Glutamatergic neuron (in vitro differentiated cells): Measurements from ENCODE around the gene PTPRB. TPM values are rescaled to one million over a fixed set of nuclear protein-coding genes. Genes with fewer than 3 reads are reported as not detected.

Source experiments
- DNase-seq: peaks from one replicate; pipeline ENCODE4 v3.0.0; 2022
- H3K27ac Mint-ChIP-seq: one replicate; pipeline ENCODE4 v1.8.0; 2020; ENCODE audit warnings: mild to moderate bottlenecking, mixed read lengths, inconsistent platforms; ENCODE audit not compliant: unreplicated experiment
- H3K27me3 Mint-ChIP-seq: one replicate; pipeline ENCODE4 v1.8.0; 2020; ENCODE audit warnings: mild to moderate bottlenecking, moderate library complexity, mixed read lengths, inconsistent platforms; ENCODE audit not compliant: unreplicated experiment
- H3K36me3 Mint-ChIP-seq: one replicate; pipeline ENCODE4 v1.8.0; 2020; ENCODE audit warnings: mild to moderate bottlenecking, mixed read lengths, inconsistent platforms; ENCODE audit not compliant: unreplicated experiment
- H3K4me1 Mint-ChIP-seq: one replicate; pipeline ENCODE4 v1.8.0; 2020; ENCODE audit warnings: mild to moderate bottlenecking, low read depth, mixed read lengths, inconsistent platforms; ENCODE audit not compliant: unreplicated experiment
- H3K4me3 Mint-ChIP-seq: one replicate; pipeline ENCODE4 v1.8.0; 2020; ENCODE audit warnings: mild to moderate bottlenecking, mixed read lengths, inconsistent platforms; ENCODE audit not compliant: unreplicated experiment
- H3K9me3 Mint-ChIP-seq: one replicate; pipeline ENCODE4 v1.8.0; 2020; ENCODE audit warnings: mild to moderate bottlenecking, moderate library complexity, mixed read lengths, inconsistent platforms; ENCODE audit not compliant: unreplicated experiment
- total RNA-seq: library from RNA; stranded (reverse); fragmentation: NEBNext Ultra II Directional; extraction: Animal tissue kit (Norgen Biotek cat#: 25700); gene quantifications from one replicate; pipeline ENCODE4 v1.2.1, GENCODE V29; 2021; ENCODE audit not compliant: unreplicated experiment
- TF ChIP-seq, protein P1 (sequence below): fragments of 200-600 bp; sonication (generic); IDR thresholded peaks from one replicate; pipeline ENCODE4 v1.5.0; 2021; ENCODE audit not compliant: partially characterized antibody, unreplicated experiment

PTPRB gene
- total RNA-seq, 1 donor from 2014 or later, result 0.17 TPM

DNA sequence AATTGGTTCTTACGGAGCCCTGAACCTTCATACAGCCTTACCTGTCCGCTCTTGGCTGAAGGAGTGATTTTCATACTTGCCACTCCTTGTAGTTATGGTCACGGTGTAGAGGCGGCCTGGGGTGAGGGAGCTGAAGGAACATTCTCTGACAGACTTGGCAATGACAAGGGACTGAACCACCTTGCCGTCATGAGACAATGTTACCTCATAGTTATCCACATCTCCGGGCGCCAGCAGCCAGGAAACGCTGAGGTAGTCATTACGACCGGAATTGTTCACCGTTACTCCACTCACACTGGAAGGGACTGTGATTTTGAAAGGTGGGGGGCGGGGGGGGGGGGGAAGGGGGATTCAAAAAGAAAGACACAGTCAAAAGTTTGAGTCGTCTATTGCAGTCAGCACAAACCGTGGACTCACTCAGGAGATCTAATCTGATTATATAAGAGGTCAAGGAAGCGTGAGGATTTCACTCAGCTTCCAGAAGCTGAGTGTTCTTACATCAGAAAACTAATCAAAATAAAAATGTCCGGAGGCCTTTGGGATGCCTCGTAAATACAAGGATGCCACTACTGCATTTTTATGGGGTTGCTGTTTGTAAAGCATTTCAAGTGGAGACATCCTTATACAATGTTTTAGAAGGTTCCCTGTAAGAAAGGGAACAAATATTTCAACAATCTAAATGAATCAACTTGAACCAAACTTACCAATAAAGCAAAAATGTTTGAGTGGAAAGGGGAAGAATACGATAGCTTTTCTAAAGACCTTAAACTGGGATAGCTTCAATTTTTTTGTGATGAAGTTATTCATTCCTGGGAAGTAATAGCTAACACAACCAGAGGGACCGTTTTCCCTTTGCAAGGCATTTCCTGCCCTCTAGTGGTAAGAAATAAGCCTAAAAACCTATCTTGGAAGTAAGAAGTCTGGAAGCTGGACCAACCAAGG, 60.6 kb downstream of the PTPRB start:
- Mint-ChIP-seq H3K27me3 (no peaks in the 10 kb centered on the region), H3K36me3 (no peaks in the 10 kb centered on the region), H3K27ac (no peak overlapping the region), H3K4me1 (no peaks in the 10 kb centered on the region), H3K9me3 (no peaks in the 10 kb centered on the region), H3K4me3 (no peak overlapping the region)
- no peak for DNase-seq
- TF ChIP-seq, protein P1, sequence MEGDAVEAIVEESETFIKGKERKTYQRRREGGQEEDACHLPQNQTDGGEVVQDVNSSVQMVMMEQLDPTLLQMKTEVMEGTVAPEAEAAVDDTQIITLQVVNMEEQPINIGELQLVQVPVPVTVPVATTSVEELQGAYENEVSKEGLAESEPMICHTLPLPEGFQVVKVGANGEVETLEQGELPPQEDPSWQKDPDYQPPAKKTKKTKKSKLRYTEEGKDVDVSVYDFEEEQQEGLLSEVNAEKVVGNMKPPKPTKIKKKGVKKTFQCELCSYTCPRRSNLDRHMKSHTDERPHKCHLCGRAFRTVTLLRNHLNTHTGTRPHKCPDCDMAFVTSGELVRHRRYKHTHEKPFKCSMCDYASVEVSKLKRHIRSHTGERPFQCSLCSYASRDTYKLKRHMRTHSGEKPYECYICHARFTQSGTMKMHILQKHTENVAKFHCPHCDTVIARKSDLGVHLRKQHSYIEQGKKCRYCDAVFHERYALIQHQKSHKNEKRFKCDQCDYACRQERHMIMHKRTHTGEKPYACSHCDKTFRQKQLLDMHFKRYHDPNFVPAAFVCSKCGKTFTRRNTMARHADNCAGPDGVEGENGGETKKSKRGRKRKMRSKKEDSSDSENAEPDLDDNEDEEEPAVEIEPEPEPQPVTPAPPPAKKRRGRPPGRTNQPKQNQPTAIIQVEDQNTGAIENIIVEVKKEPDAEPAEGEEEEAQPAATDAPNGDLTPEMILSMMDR, result peak; percentile 83

DNA sequence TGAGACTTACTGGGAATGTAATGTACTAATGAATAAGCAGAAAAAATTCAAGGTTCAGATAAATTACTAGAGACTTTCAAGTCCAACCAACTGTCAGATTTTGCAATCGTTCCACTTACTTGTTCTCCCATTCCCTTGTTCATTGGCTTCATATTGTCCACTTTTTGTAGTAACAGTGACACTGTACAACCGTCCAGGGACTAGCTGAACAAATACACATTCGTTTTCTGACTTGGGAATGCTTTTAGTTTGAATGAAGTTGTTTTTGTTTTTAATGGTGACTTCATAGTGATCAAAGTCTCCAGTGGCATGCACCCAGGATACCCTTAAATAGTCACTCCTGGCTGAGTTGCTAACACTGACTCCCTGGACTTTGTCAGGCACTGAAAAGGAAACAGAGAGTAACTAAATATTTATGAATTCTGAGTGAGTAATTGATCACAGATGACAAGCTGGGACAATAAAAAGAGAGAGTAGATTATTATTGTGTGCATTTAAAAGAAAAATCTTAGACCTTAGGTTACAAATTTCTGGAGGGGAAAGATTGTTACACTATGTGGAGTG, 65.4 kb downstream of the PTPRB start:
- Mint-ChIP-seq H3K36me3 (no peaks in the 10 kb centered on the region), H3K4me1 (no peaks in the 10 kb centered on the region), H3K4me3 (no peak overlapping the region), H3K9me3 (no peaks in the 10 kb centered on the region), H3K27ac (no peak overlapping the region), H3K27me3 (no peaks in the 10 kb centered on the region)
- no peak for DNase-seq
- TF ChIP-seq, protein P1, result no peak

DNA sequence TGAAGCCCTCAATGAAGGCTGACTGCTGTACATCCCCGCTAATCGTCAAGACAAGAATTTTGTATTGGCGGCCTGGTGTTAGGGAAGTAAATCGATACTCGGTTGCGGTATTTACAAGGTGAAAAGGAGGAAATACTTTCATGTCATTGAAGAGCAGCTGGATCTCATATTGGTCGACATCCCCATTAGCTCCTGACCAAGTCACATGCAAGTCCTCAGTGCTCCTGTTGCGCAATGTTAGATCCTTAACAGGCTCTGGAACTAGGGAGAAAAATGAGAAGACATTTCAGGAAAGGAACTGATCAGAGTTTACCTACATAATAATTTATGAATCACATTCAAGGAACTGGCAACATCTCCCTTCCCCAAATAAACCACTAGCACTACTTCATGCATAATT, 66.2 kb downstream of the PTPRB start:
- no peaks in the 10 kb centered on the region for H3K27me3 Mint-ChIP-seq
- H3K9me3 Mint-ChIP-seq, result no peaks in the 10 kb centered on the region
- no peak for DNase-seq
- TF ChIP-seq, protein P1, result no peak
- H3K4me1 Mint-ChIP-seq, result no peaks in the 10 kb centered on the region
- H3K36me3 Mint-ChIP-seq, result no peaks in the 10 kb centered on the region
- H3K4me3 Mint-ChIP-seq, result no peak overlapping the region
- H3K27ac Mint-ChIP-seq, result no peak overlapping the region

DNA sequence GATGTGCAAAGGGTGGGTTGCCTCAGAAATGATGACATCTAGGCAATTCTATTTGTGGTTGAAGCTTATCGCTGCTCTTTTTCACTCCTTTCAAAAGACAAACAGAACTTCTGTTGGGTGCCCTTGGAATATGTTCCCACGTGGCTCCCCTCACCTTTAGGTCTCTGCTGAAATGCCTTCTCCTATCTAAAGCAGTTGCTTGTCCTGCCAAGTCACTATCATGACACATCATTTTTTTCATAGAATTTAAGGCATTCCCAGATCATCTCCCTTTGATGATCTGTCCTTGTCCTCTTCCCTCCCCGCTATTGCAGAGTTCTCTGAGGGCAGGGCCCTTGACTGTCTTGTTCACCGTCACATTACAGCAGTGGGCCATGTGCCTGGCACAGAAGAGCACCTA, 75.7 kb downstream of the PTPRB start:
- TF ChIP-seq, protein P1, result no peak
- DNase-seq, result no peak
- no peaks in the 10 kb centered on the region for H3K36me3 Mint-ChIP-seq

DNA sequence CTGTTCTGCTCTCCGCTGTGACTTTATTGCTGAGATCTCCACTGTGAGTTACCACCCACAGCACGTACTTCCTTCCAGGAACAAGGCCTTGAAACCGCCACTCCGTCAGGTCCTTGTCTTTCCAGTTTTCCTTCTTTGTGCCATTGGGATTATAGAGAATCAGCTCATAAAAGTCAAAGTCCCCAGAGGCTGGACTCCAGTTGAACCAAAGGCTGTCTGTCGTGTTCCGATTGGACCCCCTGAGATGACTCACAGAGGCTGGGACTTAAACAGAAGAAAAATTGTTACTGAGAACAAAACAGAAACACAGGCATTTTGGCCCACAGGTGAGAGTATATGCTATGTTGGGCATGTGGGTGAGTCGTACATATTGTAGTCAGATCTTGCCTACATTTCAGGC, 76.6 kb downstream of the PTPRB start:
- TF ChIP-seq, protein P1, result no peak
- no peaks in the 10 kb centered on the region for H3K4me1 Mint-ChIP-seq
- no peaks in the 10 kb centered on the region for H3K27me3 Mint-ChIP-seq
- no peak overlapping the region for H3K4me3 Mint-ChIP-seq
- H3K9me3 Mint-ChIP-seq, result no peaks in the 10 kb centered on the region
- H3K36me3 Mint-ChIP-seq, result no peaks in the 10 kb centered on the region
- DNase-seq, result no peak
- no peak overlapping the region for H3K27ac Mint-ChIP-seq

More for the DNA sequence above, 75.7 kb downstream of the PTPRB start:
- no peak overlapping the region for H3K27ac Mint-ChIP-seq
- no peaks in the 10 kb centered on the region for H3K4me1 Mint-ChIP-seq
- no peak overlapping the region for H3K4me3 Mint-ChIP-seq
- H3K27me3 Mint-ChIP-seq, result no peaks in the 10 kb centered on the region
- no peaks in the 10 kb centered on the region for H3K9me3 Mint-ChIP-seq
